Measurements from ENCODE around the gene KLRK1.
"Not testable (repeated sequence)": the region's sequence is repeated elsewhere in the genome, so short reads cannot be mapped to it uniquely, and the experiment has no call there.

Gene KLRK1

DNA sequence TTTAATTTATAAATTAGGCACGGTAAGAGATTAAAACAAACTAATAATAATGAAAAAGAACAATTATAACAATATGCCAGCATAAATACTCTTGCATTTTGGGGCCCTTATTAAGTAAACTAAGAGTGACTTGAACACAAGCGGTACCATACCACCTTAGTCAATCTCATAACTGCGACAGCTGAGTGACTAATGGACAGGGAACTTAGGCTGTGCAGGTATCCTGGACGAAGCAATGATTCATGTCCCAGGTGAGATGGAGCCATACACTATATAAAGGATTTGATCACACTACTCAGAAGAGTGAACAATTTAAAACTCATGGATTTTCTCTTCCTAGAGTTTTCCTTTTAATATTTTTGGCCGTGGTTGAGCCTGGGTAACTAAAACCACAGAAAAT lies 15.5 kb upstream of the KLRK1 start:
- no peak overlapping the region for H3K4me3 ChIP-seq (ENCODE audit: low read length in 2 of 2)

DNA sequence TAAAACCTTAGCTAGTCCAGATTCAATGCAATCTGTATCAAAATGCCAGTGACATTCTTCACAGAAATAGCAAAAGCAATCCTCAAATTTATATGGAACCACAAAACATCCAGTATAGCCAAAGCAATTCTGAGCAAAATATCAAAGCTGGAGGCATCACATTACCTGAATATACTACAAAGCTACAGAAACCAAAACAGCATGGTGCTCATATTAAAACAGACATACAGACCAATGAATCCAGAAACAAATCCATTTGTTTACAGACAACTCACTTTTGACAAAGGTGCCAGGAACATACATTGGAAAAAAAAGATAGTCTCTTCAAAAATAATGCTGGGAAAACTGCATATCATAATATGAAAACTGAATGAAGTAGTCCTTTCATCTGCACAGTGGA lies 15.0 kb upstream of the KLRK1 start:
- H3K4me3 ChIP-seq (ENCODE audit: low read length in 2 of 2) = no peak overlapping the region
- H3K27ac ChIP-seq (ENCODE audit: low read depth in 2 of 2, low read length in 2 of 2) = no peak overlapping the region
- no peaks in the 10 kb centered on the region for H3K36me3 ChIP-seq (ENCODE audit: control insufficient read depth in 2 of 2, insufficient read depth in 2 of 2, low read length in 2 of 2)
- H3K4me1 ChIP-seq (ENCODE audit: control insufficient read depth in 2 of 2, insufficient read depth in 2 of 2, low read length in 2 of 2) = no peaks in the 10 kb centered on the region
- no peaks in the 10 kb centered on the region for H3K27me3 ChIP-seq (ENCODE audit: control insufficient read depth in 2 of 2, insufficient read depth in 2 of 2, low read length in 2 of 2)
- H3K9me3 ChIP-seq (ENCODE audit: control insufficient read depth in 2 of 2, low read length in 2 of 2) = no peaks in the 10 kb centered on the region
- no peak overlapping the region for H3K9ac ChIP-seq (ENCODE audit: low read depth in 1 of 2, low read length in 2 of 2)

More for the DNA sequence above, 15.5 kb upstream of the KLRK1 start:
- no peak overlapping the region for H3K9ac ChIP-seq (ENCODE audit: low read depth in 1 of 2, low read length in 2 of 2)
- no peaks in the 10 kb centered on the region for H3K36me3 ChIP-seq (ENCODE audit: control insufficient read depth in 2 of 2, insufficient read depth in 2 of 2, low read length in 2 of 2)
- H3K27ac ChIP-seq (ENCODE audit: low read depth in 2 of 2, low read length in 2 of 2) = no peak overlapping the region
- H3K4me1 ChIP-seq (ENCODE audit: control insufficient read depth in 2 of 2, insufficient read depth in 2 of 2, low read length in 2 of 2) = no peaks in the 10 kb centered on the region
- no peaks in the 10 kb centered on the region for H3K27me3 ChIP-seq (ENCODE audit: control insufficient read depth in 2 of 2, insufficient read depth in 2 of 2, low read length in 2 of 2)
- H3K9me3 ChIP-seq (ENCODE audit: control insufficient read depth in 2 of 2, low read length in 2 of 2) = no peaks in the 10 kb centered on the region

GRCh38 chr12:10400829-10401228 lies 11.0 kb upstream of the KLRK1 start:
- no peaks in the 10 kb centered on the region for H3K9me3 ChIP-seq (ENCODE audit: control insufficient read depth in 2 of 2, low read length in 2 of 2)
- H3K27me3 ChIP-seq (ENCODE audit: control insufficient read depth in 2 of 2, insufficient read depth in 2 of 2, low read length in 2 of 2) = no peaks in the 10 kb centered on the region
- no peaks in the 10 kb centered on the region for H3K36me3 ChIP-seq (ENCODE audit: control insufficient read depth in 2 of 2, insufficient read depth in 2 of 2, low read length in 2 of 2)
- peaks cover 4 to 6% of the 10 kb centered on the region in 2 donors for H3K4me1 ChIP-seq (ENCODE audit: control insufficient read depth in 2 of 2, insufficient read depth in 2 of 2, low read length in 2 of 2)
- no peak overlapping the region for H3K9ac ChIP-seq (ENCODE audit: low read depth in 1 of 2, low read length in 2 of 2)
- H3K27ac ChIP-seq (ENCODE audit: low read depth in 2 of 2, low read length in 2 of 2) = no peak overlapping the region
- H3K4me3 ChIP-seq (ENCODE audit: low read length in 2 of 2) = no peak overlapping the region

- no peak overlapping the region for H3K4me3 ChIP-seq (ENCODE audit: low read length in 2 of 2)
- H3K9ac ChIP-seq (ENCODE audit: low read depth in 1 of 2, low read length in 2 of 2) = no peak overlapping the region
- H3K36me3 ChIP-seq (ENCODE audit: control insufficient read depth in 2 of 2, insufficient read depth in 2 of 2, low read length in 2 of 2) = no peaks in the 10 kb centered on the region
- no peaks in the 10 kb centered on the region for H3K27me3 ChIP-seq (ENCODE audit: control insufficient read depth in 2 of 2, insufficient read depth in 2 of 2, low read length in 2 of 2)
- no peaks in the 10 kb centered on the region for H3K9me3 ChIP-seq (ENCODE audit: control insufficient read depth in 2 of 2, low read length in 2 of 2)
- H3K4me1 ChIP-seq (ENCODE audit: control insufficient read depth in 2 of 2, insufficient read depth in 2 of 2, low read length in 2 of 2) = peaks cover 8 to 10% of the 10 kb centered on the region in 2 donors
- H3K27ac ChIP-seq (ENCODE audit: low read depth in 2 of 2, low read length in 2 of 2) = no peak overlapping the region
These were observed 8.3 kb upstream of the KLRK1 start for GRCh38 chr12:10398168-10398567.

- Histone ChIP-seq H3K9me3 (ENCODE audit: control insufficient read depth in 2 of 2, low read length in 2 of 2) (no peaks in the 10 kb centered on the region), H3K4me3 (ENCODE audit: low read length in 2 of 2) (no peak overlapping the region), H3K36me3 (ENCODE audit: control insufficient read depth in 2 of 2, insufficient read depth in 2 of 2, low read length in 2 of 2) (no peaks in the 10 kb centered on the region), H3K9ac (ENCODE audit: low read depth in 1 of 2, low read length in 2 of 2) (no peak overlapping the region), H3K4me1 (ENCODE audit: control insufficient read depth in 2 of 2, insufficient read depth in 2 of 2, low read length in 2 of 2) (peaks cover 8 to 10% of the 10 kb centered on the region in 2 donors), H3K27ac (ENCODE audit: low read depth in 2 of 2, low read length in 2 of 2) (no peak overlapping the region), H3K27me3 (ENCODE audit: control insufficient read depth in 2 of 2, insufficient read depth in 2 of 2, low read length in 2 of 2) (no peaks in the 10 kb centered on the region)
These were observed 7.5 kb upstream of the KLRK1 start for GRCh38 chr12:10397296-10397695.

- H3K9ac ChIP-seq (ENCODE audit: low read depth in 1 of 2, low read length in 2 of 2); H3K27me3 ChIP-seq (ENCODE audit: control insufficient read depth in 2 of 2, insufficient read depth in 2 of 2, low read length in 2 of 2); H3K4me1 ChIP-seq (ENCODE audit: control insufficient read depth in 2 of 2, insufficient read depth in 2 of 2, low read length in 2 of 2); H3K36me3 ChIP-seq (ENCODE audit: control insufficient read depth in 2 of 2, insufficient read depth in 2 of 2, low read length in 2 of 2); H3K9me3 ChIP-seq (ENCODE audit: control insufficient read depth in 2 of 2, low read length in 2 of 2): not testable (repeated sequence)
- H3K27ac ChIP-seq (ENCODE audit: low read depth in 2 of 2, low read length in 2 of 2) = peak overlapping the region; percentile 21 to 59
- H3K4me3 ChIP-seq (ENCODE audit: low read length in 2 of 2) = peak overlapping the region; percentile 10 to 41
These were observed 6.3 kb upstream of the KLRK1 start for GRCh38 chr12:10396176-10396575.

DNA sequence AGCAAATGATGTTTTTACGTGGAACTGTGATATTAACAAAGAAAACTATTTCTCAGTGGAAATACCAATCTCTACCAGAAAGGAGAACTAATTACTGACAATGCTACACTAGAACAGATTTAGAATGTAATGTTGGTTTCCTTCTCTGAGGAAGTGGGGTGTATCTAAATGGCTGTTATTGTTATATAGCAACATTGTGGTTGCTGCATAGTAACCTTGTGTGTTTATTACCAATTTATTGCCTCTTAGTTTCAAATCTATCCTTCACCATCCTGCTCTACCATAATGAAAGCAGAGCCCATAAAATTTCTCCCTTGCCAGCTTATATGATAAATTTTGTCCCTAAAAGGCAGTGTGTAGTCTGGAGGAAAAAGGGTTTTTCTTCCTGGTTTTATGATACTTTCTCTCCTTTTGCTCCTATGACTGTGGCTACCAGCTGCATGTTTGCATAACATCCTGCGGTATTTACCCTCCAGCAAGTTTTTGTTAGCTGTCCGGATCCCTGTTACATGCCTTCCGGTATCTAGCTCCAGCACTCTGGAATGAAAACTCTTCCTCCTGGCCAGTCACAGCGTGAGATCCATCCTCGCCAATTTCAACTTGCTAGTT lies 5.7 kb upstream of the KLRK1 start:
- Histone ChIP-seq H3K36me3 (ENCODE audit: control insufficient read depth in 2 of 2, insufficient read depth in 2 of 2, low read length in 2 of 2) (no peaks in the 10 kb centered on the region), H3K4me1 (ENCODE audit: control insufficient read depth in 2 of 2, insufficient read depth in 2 of 2, low read length in 2 of 2) (peaks cover 8 to 10% of the 10 kb centered on the region in 2 donors), H3K27ac (ENCODE audit: low read depth in 2 of 2, low read length in 2 of 2) (peak overlapping the region; percentile 59 to 69), H3K27me3 (ENCODE audit: control insufficient read depth in 2 of 2, insufficient read depth in 2 of 2, low read length in 2 of 2) (no peaks in the 10 kb centered on the region), H3K9ac (ENCODE audit: low read depth in 1 of 2, low read length in 2 of 2) (peak overlapping the region in 1 of 2 donors; percentile 35), H3K9me3 (ENCODE audit: control insufficient read depth in 2 of 2, low read length in 2 of 2) (no peaks in the 10 kb centered on the region), H3K4me3 (ENCODE audit: low read length in 2 of 2) (peak overlapping the region; percentile 10 to 41)

GRCh38 chr12:10394531-10395152 lies 4.8 kb upstream of the KLRK1 start:
- H3K4me1 ChIP-seq (ENCODE audit: control insufficient read depth in 2 of 2, insufficient read depth in 2 of 2, low read length in 2 of 2); H3K9ac ChIP-seq (ENCODE audit: low read depth in 1 of 2, low read length in 2 of 2): not testable (repeated sequence)
- peak overlapping the region; percentile 59 to 69 for H3K27ac ChIP-seq (ENCODE audit: low read depth in 2 of 2, low read length in 2 of 2)

DNA sequence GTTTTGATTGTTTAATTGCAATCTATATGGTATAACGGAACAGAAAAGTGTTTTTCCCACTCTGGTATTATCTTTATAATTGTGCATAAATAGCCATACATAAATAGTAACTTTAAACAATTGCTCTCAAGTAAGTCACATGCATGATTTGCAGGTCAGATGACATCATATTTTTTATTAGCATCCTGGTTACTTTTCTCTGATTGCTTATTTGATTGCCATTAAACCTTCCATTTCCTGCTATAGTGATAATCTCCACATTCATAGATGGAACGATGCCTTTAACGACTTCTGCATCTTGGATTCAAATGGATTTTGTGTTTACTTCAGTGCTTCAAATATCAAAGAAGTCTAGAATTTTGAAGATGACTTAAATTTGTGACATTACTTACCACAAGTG lies 3.5 kb upstream of the KLRK1 start:
- H3K27me3 ChIP-seq (ENCODE audit: control insufficient read depth in 2 of 2, insufficient read depth in 2 of 2, low read length in 2 of 2) = no peaks in the 10 kb centered on the region
- no peaks in the 10 kb centered on the region for H3K36me3 ChIP-seq (ENCODE audit: control insufficient read depth in 2 of 2, insufficient read depth in 2 of 2, low read length in 2 of 2)
- peaks cover 8 to 10% of the 10 kb centered on the region in 2 donors for H3K4me1 ChIP-seq (ENCODE audit: control insufficient read depth in 2 of 2, insufficient read depth in 2 of 2, low read length in 2 of 2)
- H3K9ac ChIP-seq (ENCODE audit: low read depth in 1 of 2, low read length in 2 of 2) = no peak overlapping the region
- H3K9me3 ChIP-seq (ENCODE audit: control insufficient read depth in 2 of 2, low read length in 2 of 2) = no peaks in the 10 kb centered on the region
- H3K27ac ChIP-seq (ENCODE audit: low read depth in 2 of 2, low read length in 2 of 2) = no peak overlapping the region
- no peak overlapping the region for H3K4me3 ChIP-seq (ENCODE audit: low read length in 2 of 2)

More at GRCh38 chr12:10394531-10395152, 4.8 kb upstream of the KLRK1 start:
- not testable (repeated sequence) for H3K36me3 ChIP-seq (ENCODE audit: control insufficient read depth in 2 of 2, insufficient read depth in 2 of 2, low read length in 2 of 2); H3K4me3 ChIP-seq (ENCODE audit: low read length in 2 of 2); H3K9me3 ChIP-seq (ENCODE audit: control insufficient read depth in 2 of 2, low read length in 2 of 2); H3K27me3 ChIP-seq (ENCODE audit: control insufficient read depth in 2 of 2, insufficient read depth in 2 of 2, low read length in 2 of 2)

GRCh38 chr12:10392394-10392930 lies 2.6 kb upstream of the KLRK1 start:
- H3K9me3 ChIP-seq (ENCODE audit: control insufficient read depth in 2 of 2, low read length in 2 of 2) = no peaks in the 10 kb centered on the region
- peaks cover 8 to 10% of the 10 kb centered on the region in 2 donors for H3K4me1 ChIP-seq (ENCODE audit: control insufficient read depth in 2 of 2, insufficient read depth in 2 of 2, low read length in 2 of 2)
- no peaks in the 10 kb centered on the region for H3K36me3 ChIP-seq (ENCODE audit: control insufficient read depth in 2 of 2, insufficient read depth in 2 of 2, low read length in 2 of 2)
- H3K9ac ChIP-seq (ENCODE audit: low read depth in 1 of 2, low read length in 2 of 2) = no peak overlapping the region
- no peak overlapping the region for H3K4me3 ChIP-seq (ENCODE audit: low read length in 2 of 2)
- no peak overlapping the region for H3K27ac ChIP-seq (ENCODE audit: low read depth in 2 of 2, low read length in 2 of 2)
- H3K27me3 ChIP-seq (ENCODE audit: control insufficient read depth in 2 of 2, insufficient read depth in 2 of 2, low read length in 2 of 2) = no peaks in the 10 kb centered on the region

All from mucosa of rectum (tissue), 2 donors.